HUES48 (cell line): ENCODE measurements around the gene JARID2.

Experiments used
- H3K27ac ChIP-seq: one replicate; pipeline ENCODE4 v1.7.0; 2013; ENCODE audit warnings: low read depth, low read length, inconsistent platforms
- H3K27me3 ChIP-seq: 2 replicates; pipeline ENCODE4 v1.6.1; 2013; ENCODE audit warnings: mild to moderate bottlenecking, low read length; ENCODE audit not compliant: control insufficient read depth, insufficient read depth
- H3K36me3 ChIP-seq: 2 replicates; pipeline ENCODE4 v1.6.1; 2013; ENCODE audit warnings: low read length; ENCODE audit not compliant: control insufficient read depth, insufficient read depth
- H3K4me1 ChIP-seq: 2 replicates; pipeline ENCODE4 v1.6.1; 2013; ENCODE audit warnings: mild to moderate bottlenecking, low read length; ENCODE audit not compliant: control insufficient read depth, insufficient read depth
- H3K4me3 ChIP-seq: 2 replicates; pipeline ENCODE4 v1.5.1; 2013; ENCODE audit warnings: mild to moderate bottlenecking, low read depth, low read length
- H3K9ac ChIP-seq: 2 replicates; pipeline ENCODE4 v1.6.1; 2013; ENCODE audit warnings: mild to moderate bottlenecking, low read depth, low read length, moderate library complexity
- H3K9me3 ChIP-seq: 2 replicates; pipeline ENCODE4 v1.6.1; 2013; ENCODE audit warnings: low read length; ENCODE audit not compliant: control insufficient read depth, insufficient read depth

The JARID2 gene

GRCh38 chr6:15305909-15306308 is 60.0 kb downstream of the JARID2 start:
- Histone ChIP-seq H3K9ac (no peak overlapping the region), H3K9me3 (no peaks in the 10 kb centered on the region), H3K27ac (no peak overlapping the region), H3K4me1 (peaks cover 71% of the 10 kb centered on the region), H3K27me3 (no peaks in the 10 kb centered on the region), H3K4me3 (no peak overlapping the region), H3K36me3 (peaks cover 11% of the 10 kb centered on the region)

GRCh38 chr6:15308435-15309213 is 62.8 kb downstream of the JARID2 start:
- H3K27ac ChIP-seq, result peak overlapping the region; percentile 8
- H3K36me3 ChIP-seq, result peaks cover 7% of the 10 kb centered on the region; the same call in 1 of the 2 replicates
- H3K9me3 ChIP-seq, result no peaks in the 10 kb centered on the region
- H3K9ac ChIP-seq, result no peak overlapping the region
- H3K4me3 ChIP-seq, result no peak overlapping the region
- H3K4me1 ChIP-seq, result peaks cover 76% of the 10 kb centered on the region
- no peaks in the 10 kb centered on the region for H3K27me3 ChIP-seq

GRCh38 chr6:15309611-15310283 is 63.9 kb downstream of the JARID2 start:
- H3K4me1 ChIP-seq, result peaks cover 75% of the 10 kb centered on the region
- no peaks in the 10 kb centered on the region for H3K27me3 ChIP-seq
- no peak overlapping the region for H3K4me3 ChIP-seq
- H3K36me3 ChIP-seq, result peaks cover 7% of the 10 kb centered on the region; the same call in 1 of the 2 replicates
- H3K9me3 ChIP-seq, result no peaks in the 10 kb centered on the region
- no peak overlapping the region for H3K9ac ChIP-seq
- no peak overlapping the region for H3K27ac ChIP-seq

GRCh38 chr6:15310680-15311079 is 64.8 kb downstream of the JARID2 start:
- Histone ChIP-seq H3K4me3 (no peak overlapping the region), H3K4me1 (peaks cover 74% of the 10 kb centered on the region), H3K27ac (no peak overlapping the region), H3K27me3 (no peaks in the 10 kb centered on the region), H3K36me3 (peaks cover 7% of the 10 kb centered on the region; the same call in 1 of the 2 replicates), H3K9ac (no peak overlapping the region), H3K9me3 (no peaks in the 10 kb centered on the region)

- H3K36me3 ChIP-seq, result peaks cover 7% of the 10 kb centered on the region; the same call in 1 of the 2 replicates
- H3K9ac ChIP-seq, result no peak overlapping the region
- H3K4me1 ChIP-seq, result peaks cover 77% of the 10 kb centered on the region
- H3K4me3 ChIP-seq, result no peak overlapping the region
- H3K27me3 ChIP-seq, result no peaks in the 10 kb centered on the region
- H3K9me3 ChIP-seq, result no peaks in the 10 kb centered on the region
- no peak overlapping the region for H3K27ac ChIP-seq
These were observed 66.6 kb downstream of the JARID2 start for GRCh38 chr6:15312500-15312899.

GRCh38 chr6:15313367-15313766 is 67.5 kb downstream of the JARID2 start:
- Histone ChIP-seq H3K9ac (no peak overlapping the region), H3K9me3 (no peaks in the 10 kb centered on the region), H3K36me3 (peaks cover 7% of the 10 kb centered on the region; the same call in 1 of the 2 replicates), H3K4me3 (no peak overlapping the region), H3K27me3 (no peaks in the 10 kb centered on the region), H3K4me1 (peaks cover 77% of the 10 kb centered on the region), H3K27ac (no peak overlapping the region)

GRCh38 chr6:15316754-15317153 is 70.9 kb downstream of the JARID2 start:
- Histone ChIP-seq H3K27me3 (no peaks in the 10 kb centered on the region), H3K9me3 (no peaks in the 10 kb centered on the region), H3K27ac (no peak overlapping the region), H3K9ac (no peak overlapping the region), H3K4me1 (peaks cover 85% of the 10 kb centered on the region), H3K4me3 (no peak overlapping the region), H3K36me3 (peaks cover 7% of the 10 kb centered on the region; the same call in 1 of the 2 replicates)

GRCh38 chr6:15317251-15317650 is 71.4 kb downstream of the JARID2 start:
- Histone ChIP-seq H3K9ac (no peak overlapping the region), H3K4me3 (no peak overlapping the region), H3K36me3 (peaks cover 6% of the 10 kb centered on the region; the same call in 1 of the 2 replicates), H3K27ac (no peak overlapping the region), H3K4me1 (peaks cover 89% of the 10 kb centered on the region), H3K9me3 (no peaks in the 10 kb centered on the region), H3K27me3 (no peaks in the 10 kb centered on the region)

GRCh38 chr6:15317934-15318902 is 72.3 kb downstream of the JARID2 start:
- Histone ChIP-seq H3K9ac (no peak overlapping the region), H3K4me1 (peaks cover 89% of the 10 kb centered on the region), H3K36me3 (no peaks in the 10 kb centered on the region; the same call in 1 of the 2 replicates), H3K9me3 (no peaks in the 10 kb centered on the region), H3K27me3 (no peaks in the 10 kb centered on the region), H3K4me3 (no peak overlapping the region), H3K27ac (peak overlapping the region; percentile 30)

- Histone ChIP-seq H3K36me3 (no peaks in the 10 kb centered on the region; the same call in 1 of the 2 replicates), H3K9ac (no peak overlapping the region), H3K27ac (no peak overlapping the region), H3K4me3 (no peak overlapping the region), H3K27me3 (no peaks in the 10 kb centered on the region), H3K4me1 (peaks cover 81% of the 10 kb centered on the region), H3K9me3 (no peaks in the 10 kb centered on the region)
These were observed 73.8 kb downstream of the JARID2 start for GRCh38 chr6:15319677-15320076.
